HG03520 (cell line): Measurements from ENCODE around the gene CCDC83.
"Not testable (repeated sequence)": the region's sequence is repeated elsewhere in the genome, so short reads cannot be mapped to it uniquely, and the experiment has no call there.

Source experiments
- ATAC-seq: cut with Tn5 transposase; IDR thresholded peaks from one replicate; pipeline ENCODE4 v1.9.1; 2021; ENCODE audit warnings: mild to moderate bottlenecking, moderate library complexity; ENCODE audit not compliant: unreplicated experiment

Gene CCDC83

GRCh38 chr11:85886089-85887056 lies 31.2 kb downstream of the CCDC83 start:
- no peak for ATAC-seq

DNA sequence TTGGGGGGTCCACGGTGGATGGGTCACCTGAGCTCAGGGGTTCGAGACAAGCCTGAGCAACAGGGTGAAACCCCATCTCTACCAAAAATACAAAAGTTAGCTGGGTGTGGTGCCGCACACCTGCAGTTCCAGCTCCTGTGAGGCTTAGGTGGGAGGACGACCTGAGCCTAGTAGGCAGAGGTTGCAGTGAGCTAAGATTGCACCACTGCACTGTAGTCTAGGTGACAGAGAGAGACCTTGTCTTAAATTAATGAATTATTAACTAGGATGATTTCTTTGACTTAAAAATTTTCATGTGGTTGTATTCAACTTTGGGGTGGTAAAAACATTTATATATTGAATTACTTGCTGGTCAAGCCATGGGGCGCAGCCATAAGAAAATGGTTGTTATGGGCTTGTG lies 33.9 kb downstream of the CCDC83 start:
- no peak for ATAC-seq

DNA sequence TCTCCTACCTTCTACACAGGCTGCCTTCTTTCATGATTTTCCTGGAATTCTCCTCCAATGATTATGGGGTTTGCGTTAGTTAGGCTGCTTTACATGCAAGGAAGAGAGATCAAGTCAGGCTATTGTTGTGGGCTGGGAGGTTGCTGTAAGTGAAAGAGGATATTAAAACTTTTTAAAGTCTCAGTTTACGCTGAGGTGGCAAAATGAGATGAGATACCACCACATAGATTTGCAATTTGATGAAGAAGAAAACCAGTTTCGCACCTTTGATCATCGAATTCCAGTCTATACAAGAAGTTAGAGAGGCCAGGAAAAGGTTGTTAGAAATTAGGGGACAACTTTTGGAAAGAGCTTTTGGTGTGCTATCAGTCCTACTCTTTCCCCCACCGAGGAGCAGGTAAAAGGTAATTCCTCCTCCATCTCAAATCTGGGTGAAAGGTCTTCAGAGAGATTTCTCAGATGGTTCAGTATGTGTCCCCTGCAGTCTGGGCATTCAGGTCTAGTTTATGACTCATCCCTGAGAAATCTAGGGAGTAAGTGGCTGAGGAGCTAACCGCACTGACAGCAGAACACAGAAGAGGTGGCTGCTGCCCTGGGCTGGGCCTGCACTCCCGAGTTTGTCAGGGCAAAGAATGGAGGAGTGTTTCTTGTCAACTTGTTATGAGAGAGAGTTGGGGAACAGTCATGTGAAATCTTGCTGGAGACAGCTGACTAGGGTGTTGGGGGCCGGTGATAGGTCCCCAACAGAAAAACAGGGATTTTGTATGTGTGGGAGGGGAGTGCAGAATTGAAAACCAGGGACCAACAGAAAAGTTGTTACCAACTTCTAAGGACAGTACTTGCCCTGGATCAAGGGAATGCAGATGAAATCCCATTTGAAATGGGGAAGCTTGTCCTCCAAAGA lies 34.7 kb downstream of the CCDC83 start:
- ATAC-seq: no peak

DNA sequence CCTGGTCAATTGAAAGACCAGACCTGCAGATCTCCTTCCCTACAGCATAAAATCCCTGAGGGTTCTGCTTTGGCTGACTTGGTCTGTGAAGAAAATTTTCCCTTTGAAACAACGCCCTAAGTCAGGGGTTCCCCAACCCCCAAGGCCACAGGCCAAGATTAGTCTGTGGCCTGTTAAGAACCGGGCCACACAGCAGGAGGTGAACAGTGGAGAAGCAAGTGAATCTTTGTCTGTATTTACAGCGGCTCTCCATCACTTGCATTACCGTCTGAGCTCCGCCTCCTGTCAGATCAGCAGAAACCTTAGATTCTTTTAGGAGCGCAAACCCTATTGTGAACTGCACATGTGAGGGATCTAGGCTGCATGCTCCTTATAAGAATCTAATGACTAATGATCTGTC lies 38.2 kb downstream of the CCDC83 start:
- no peak for ATAC-seq

DNA sequence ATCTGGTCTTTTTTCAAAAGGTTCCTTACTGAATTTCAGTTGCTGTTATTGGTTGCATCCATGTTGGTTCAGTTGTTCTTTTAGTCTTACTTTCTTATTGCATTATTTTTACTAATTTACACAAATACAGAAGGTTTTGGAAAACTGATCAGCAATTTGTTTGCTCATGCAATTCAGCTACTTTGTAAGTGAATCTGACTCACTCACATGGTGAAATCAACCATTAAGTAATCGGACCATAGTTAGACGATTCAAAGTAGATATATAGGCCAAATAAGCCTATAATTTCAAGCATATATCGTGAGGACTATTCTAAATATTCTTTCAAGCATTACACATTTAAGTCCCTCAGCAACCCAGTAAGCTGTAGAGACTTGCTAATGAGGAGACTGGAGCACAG lies 41.7 kb downstream of the CCDC83 start:
- no peak for ATAC-seq

DNA sequence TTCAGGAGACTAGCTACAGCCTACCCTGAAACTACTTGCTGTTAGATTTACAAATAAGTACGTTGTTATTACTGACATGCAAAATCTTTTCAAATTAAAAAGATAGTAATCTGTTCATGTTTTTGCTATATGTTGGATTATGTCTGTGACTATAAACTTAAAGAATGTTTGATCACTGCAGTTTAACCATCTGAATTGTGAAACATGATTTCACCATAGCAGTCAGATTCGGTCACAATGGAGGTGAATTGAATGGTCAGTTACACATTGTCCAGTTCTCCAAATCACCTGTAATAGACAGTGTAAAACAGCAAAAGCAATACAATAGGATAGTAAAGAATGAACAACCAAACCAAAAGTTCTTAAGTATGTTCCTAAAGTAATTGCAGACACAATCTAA lies 43.3 kb downstream of the CCDC83 start:
- ATAC-seq: no peak

DNA sequence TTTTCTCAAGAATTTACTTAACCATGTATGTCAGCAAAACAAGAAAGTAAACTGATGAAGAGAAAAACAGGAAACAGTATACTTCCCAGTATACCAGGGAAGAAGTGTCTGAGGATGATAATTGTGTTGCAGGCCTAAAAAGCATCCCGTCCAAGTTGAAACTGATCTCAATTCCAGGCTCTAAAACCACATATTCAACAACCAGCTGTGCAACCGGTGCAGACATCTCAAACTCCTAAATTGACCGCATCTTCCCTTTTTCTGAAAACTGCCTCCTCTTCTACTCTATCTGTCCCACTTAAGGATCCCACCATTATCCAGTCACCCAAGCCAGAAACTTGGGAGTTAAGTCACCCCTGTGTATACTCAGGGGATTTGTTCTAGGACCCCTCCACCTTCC lies 47.2 kb downstream of the CCDC83 start:
- no peak for ATAC-seq

GRCh38 chr11:85903406-85903805 lies 48.2 kb downstream of the CCDC83 start:
- ATAC-seq: no peak

GRCh38 chr11:85903811-85904210 lies 48.6 kb downstream of the CCDC83 start:
- no peak for ATAC-seq

- no peak for ATAC-seq
These were observed 57.2 kb downstream of the CCDC83 start for GRCh38 chr11:85912414-85912813.

- no peak for ATAC-seq
These were observed 58.3 kb downstream of the CCDC83 start for GRCh38 chr11:85913513-85913912.

GRCh38 chr11:85914425-85914824 lies 59.2 kb downstream of the CCDC83 start:
- no peak for ATAC-seq

DNA sequence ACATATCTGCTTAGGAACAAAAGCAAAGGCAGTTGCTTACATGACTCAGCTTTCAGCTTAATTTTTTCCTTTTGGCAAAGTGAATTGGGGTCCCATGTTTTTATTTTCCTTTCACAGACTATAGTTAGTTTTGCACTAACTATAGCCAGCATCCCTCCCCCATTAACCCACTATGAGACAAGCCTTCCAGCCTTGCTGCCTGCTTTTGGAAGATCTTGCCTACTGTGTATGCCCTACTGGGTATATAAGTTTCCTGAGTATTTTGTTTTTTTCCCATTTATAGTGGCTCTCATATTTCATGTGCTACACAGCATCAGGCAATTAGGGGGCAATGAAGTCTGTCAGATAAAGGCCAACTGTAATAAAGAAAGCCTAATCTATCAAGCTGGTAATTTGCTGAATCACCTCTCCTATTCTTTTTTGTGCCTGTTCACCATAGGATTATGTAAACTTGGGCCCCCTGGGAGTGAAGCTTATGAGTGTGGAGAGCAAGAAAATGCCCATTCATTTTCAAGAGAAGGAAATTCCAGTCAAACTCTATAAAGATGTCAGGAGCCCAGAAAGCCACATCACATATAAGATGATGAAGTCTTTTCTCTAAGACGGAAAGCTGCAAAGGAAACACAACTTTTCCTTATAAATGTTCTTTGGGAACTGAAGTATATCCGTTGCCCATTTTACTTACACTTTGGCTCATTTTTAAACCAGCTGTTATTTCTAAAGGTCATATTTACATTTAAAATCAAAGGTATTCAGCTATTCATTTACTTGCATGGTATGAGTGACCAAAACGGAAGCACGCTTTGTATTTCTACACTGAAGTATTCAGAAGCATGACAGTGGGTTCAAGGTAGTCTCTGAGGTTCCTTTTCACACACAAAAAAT lies 64.0 kb downstream of the CCDC83 start:
- no peak for ATAC-seq

DNA sequence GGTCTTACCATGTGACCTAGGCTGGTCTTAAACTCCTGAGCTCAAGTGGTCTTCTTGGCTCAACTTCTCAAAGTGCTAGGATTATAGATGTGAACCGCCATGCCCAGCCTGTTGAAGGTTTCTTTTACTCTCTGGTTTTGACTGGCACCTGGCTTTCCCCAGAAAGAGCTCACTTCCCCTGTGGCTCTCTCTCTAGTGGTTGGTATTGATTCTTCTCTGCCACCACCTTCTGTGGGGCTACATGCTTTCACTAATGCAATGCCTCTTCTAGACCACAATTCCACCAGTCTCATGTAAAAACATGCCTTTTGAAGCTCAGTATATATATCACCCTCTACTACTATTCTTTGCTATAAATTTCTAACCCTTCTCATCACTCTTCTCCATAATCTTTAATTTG lies 67.2 kb downstream of the CCDC83 start:
- no peak for ATAC-seq

- no peak for ATAC-seq
These were observed 68.3 kb downstream of the CCDC83 start for GRCh38 chr11:85923455-85923854.

- not testable (repeated sequence) for ATAC-seq
These were observed 71.6 kb downstream of the CCDC83 start for GRCh38 chr11:85926653-85927214.

GRCh38 chr11:85930879-85931366 lies 75.7 kb downstream of the CCDC83 start:
- no peak for ATAC-seq

- no peak for ATAC-seq
These were observed 79.5 kb downstream of the CCDC83 start for GRCh38 chr11:85934596-85935169.

DNA sequence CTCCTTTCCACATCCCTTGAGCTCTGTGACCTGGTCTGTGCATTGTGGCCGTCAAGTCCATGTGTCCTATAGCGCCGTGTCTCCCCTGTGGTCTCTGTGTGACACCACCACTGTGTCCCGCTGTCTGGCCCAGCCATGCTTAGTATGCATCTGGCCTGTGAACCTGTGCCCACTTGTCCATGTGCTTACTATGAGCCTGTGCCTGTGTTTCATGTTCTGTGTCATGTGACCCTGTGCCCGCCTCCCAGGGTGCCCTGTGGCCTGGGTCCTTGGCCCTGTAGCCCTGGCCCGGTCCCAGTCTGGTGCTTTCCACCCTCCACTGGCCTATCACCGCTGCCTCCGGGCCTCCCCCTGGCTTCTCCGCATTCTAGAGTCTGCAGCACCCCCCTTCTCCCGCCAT lies 80.6 kb downstream of the CCDC83 start:
- no peak for ATAC-seq

- no peak for ATAC-seq
These were observed 82.7 kb downstream of the CCDC83 start for GRCh38 chr11:85937835-85938234.
